ENCODE results near the gene IFNK.
A peak's percentile ranks its signal among the peaks of the same experiment; 100 is the strongest.

Gene IFNK

GRCh38 chr9:27573634-27574590 is 49.8 kb downstream of the IFNK start:
- DNase-seq, result peak; percentile 95
